ENCODE results near the gene FNDC3A. TPM values are rescaled to one million over a fixed set of nuclear protein-coding genes. Genes with fewer than 3 reads are reported as not detected.

FNDC3A gene
- total RNA-seq, 2 donors from 2014 or later, result 48.2 to 86.3 TPM

DNA sequence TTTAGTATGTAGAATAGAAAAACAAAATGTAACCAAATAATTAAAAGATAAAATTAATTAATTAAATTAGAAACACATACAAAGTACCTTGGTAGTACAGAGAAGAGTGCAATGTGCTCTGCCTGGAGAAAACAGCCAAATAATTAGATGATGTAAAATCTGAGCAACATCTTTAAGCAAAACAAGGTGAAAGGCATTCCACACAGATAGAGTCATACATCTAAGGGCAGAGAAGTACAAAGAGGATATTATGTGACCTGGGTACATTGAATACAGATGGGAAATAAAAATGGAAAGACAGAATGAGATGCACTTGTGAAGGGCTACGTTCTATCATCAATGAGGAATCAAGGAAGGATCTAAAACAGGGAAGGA, 25.2 kb upstream of the FNDC3A start:
- H3K4me1 ChIP-seq (ENCODE audit: control insufficient read depth in 1 of 2, low read depth in 2 of 2), result peaks cover 7 to 37% of the 10 kb centered on the region in 2 donors
- no peaks in the 10 kb centered on the region for H3K27me3 ChIP-seq (replicated peaks; ENCODE audit: insufficient read depth)
- no peak overlapping the region for H3K27ac ChIP-seq
- no peak for TF ChIP-seq CTCF (IDR thresholded peaks at IDR 0.05)
- ATAC-seq (ENCODE audit: insufficient number of reproducible peaks, low FRiP score, low read depth) (no peak), DNase-seq (ENCODE audit: low spot score) (no peak)
- no peaks in the 10 kb centered on the region for H3K36me3 ChIP-seq
- H3K4me3 ChIP-seq, result no peak overlapping the region
- H3K9me3 ChIP-seq, result no peaks in the 10 kb centered on the region

DNA sequence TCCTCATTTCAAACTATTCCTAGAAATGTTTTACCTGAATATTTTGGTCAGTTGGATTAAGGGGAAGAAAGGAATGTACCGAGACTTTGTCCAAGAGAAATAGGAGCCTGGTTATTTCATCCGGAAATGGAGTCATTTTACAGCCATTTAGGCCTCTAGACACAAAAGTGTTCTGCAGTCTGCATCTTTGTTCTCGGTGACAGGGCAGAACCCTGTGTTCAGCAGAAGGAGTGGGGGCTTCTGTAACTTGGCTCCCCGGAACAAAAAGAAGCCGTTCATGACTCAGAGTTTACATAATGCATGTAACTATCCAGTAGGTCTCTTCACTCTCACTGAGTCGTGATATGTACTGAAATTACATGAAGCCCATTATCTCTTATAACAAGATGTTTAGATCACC, 21.6 kb upstream of the FNDC3A start:
- DNase-seq (ENCODE audit: low spot score), result no peak
- no peak for TF ChIP-seq CTCF (IDR thresholded peaks at IDR 0.05)
- no peaks in the 10 kb centered on the region for H3K9me3 ChIP-seq
- ATAC-seq (ENCODE audit: insufficient number of reproducible peaks, low FRiP score, low read depth), result no peak
- H3K27me3 ChIP-seq (replicated peaks; ENCODE audit: insufficient read depth), result no peaks in the 10 kb centered on the region
- no peaks in the 10 kb centered on the region for H3K36me3 ChIP-seq
- H3K4me1 ChIP-seq (ENCODE audit: control insufficient read depth in 1 of 2, low read depth in 2 of 2), result peaks cover 7 to 34% of the 10 kb centered on the region in 2 donors
- no peak overlapping the region for H3K4me3 ChIP-seq
- peak overlapping the region in 1 of 2 donors; percentile 67 for H3K27ac ChIP-seq

- ATAC-seq (ENCODE audit: insufficient number of reproducible peaks, low FRiP score, low read depth), result no peak
Observed at GRCh38 chr13:48955536-48955935, 20.2 kb upstream of the FNDC3A start.

DNA sequence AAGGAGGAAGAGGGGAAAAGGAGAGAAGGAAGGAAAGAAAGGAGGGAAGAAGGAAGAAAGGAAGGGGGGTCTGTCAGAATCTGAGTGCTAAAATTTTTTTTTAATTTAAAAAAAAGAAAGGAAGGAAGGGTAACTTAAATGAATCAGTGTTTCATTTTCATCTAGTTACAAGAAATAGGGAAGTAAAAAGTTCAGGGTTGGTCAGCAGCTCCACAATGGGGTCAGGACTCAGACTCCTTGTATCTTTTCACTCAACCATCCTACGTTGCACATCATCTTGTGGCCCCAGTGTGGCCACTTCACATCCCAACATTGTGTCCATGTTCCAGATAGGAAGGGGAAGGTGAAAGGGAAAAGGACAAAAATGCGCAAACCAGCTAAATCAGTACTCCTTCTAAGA, 14.3 kb upstream of the FNDC3A start:
- Histone ChIP-seq H3K36me3 (no peaks in the 10 kb centered on the region), H3K27ac (no peak overlapping the region), H3K9me3 (no peaks in the 10 kb centered on the region), H3K4me3 (no peak overlapping the region), H3K4me1 (ENCODE audit: control insufficient read depth in 1 of 2, low read depth in 2 of 2) (no peaks in the 10 kb centered on the region), H3K27me3 (replicated peaks; ENCODE audit: insufficient read depth) (no peaks in the 10 kb centered on the region)
- TF ChIP-seq CTCF (IDR thresholded peaks at IDR 0.05), result no peak
- ATAC-seq (ENCODE audit: insufficient number of reproducible peaks, low FRiP score, low read depth) (no peak), DNase-seq (ENCODE audit: low spot score) (no peak)

More at GRCh38 chr13:48955536-48955935, 20.2 kb upstream of the FNDC3A start:
- no peak overlapping the region for H3K4me3 ChIP-seq
- H3K27ac ChIP-seq, result no peak overlapping the region
- H3K9me3 ChIP-seq, result no peaks in the 10 kb centered on the region
- TF ChIP-seq CTCF (IDR thresholded peaks at IDR 0.05), result no peak
- no peaks in the 10 kb centered on the region for H3K27me3 ChIP-seq (replicated peaks; ENCODE audit: insufficient read depth)
- no peak for DNase-seq (ENCODE audit: low spot score)
- H3K36me3 ChIP-seq, result no peaks in the 10 kb centered on the region
- peaks cover 7 to 23% of the 10 kb centered on the region in 2 donors for H3K4me1 ChIP-seq (ENCODE audit: control insufficient read depth in 1 of 2, low read depth in 2 of 2)

DNA sequence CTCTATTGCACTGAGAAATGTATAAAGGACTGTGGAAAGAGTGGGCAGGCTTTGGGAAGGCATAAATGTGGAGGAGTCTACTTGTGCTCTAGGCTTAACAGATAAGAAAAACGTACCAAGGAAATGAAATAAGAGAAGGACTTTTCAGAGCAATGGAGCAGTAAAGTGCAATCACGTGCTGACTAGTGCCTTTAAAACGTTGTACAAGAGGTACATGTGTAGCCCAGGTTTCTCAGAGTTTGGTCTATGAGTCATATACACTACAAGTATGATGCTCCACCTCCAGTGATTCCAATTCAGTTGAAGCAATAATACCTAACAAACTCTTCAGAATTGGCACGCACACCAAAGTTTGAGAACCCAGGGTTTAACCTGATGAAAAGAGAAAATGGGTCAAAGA, 13.4 kb upstream of the FNDC3A start:
- Histone ChIP-seq H3K27ac (no peak overlapping the region), H3K4me3 (no peak overlapping the region), H3K36me3 (no peaks in the 10 kb centered on the region), H3K27me3 (replicated peaks; ENCODE audit: insufficient read depth) (no peaks in the 10 kb centered on the region), H3K9me3 (no peaks in the 10 kb centered on the region), H3K4me1 (ENCODE audit: control insufficient read depth in 1 of 2, low read depth in 2 of 2) (no peaks in the 10 kb centered on the region)
- no peak for TF ChIP-seq CTCF (IDR thresholded peaks at IDR 0.05)
- DNase-seq (ENCODE audit: low spot score) (no peak), ATAC-seq (ENCODE audit: insufficient number of reproducible peaks, low FRiP score, low read depth) (no peak)
